GM12878 (cell line): ENCODE data around the gene JUN. TPM values are rescaled to one million over a fixed set of nuclear protein-coding genes. Genes with fewer than 3 reads are reported as not detected.
A peak's percentile ranks its signal among the peaks of the same experiment; 100 is the strongest.

Experiments
- CHD1 ChIP-seq: IDR thresholded peaks from 2 replicates; pipeline ENCODE4 v1.6.1; 2012; ENCODE audit warnings: low read depth, low read length, improper control_type of control experiment
- E2F8 ChIP-seq: fragments of 450-650 bp; IDR thresholded peaks from 2 replicates; pipeline ENCODE4 v1.6.1; 2018; ENCODE audit warnings: mild to moderate bottlenecking, low read depth, moderate library complexity; ENCODE audit not compliant: partially characterized antibody
- ESRRA ChIP-seq: IDR thresholded peaks from 2 replicates; pipeline ENCODE4 v1.6.1; 2012; ENCODE audit warnings: mild to moderate bottlenecking, low read length, improper control_type of control experiment
- EZH2 ChIP-seq: IDR thresholded peaks from 2 replicates; pipeline ENCODE4 v1.6.1; 2012; ENCODE audit warnings: low read depth, mild to moderate bottlenecking, control low read depth, inconsistent platforms, low read length, borderline replicate concordance; ENCODE audit not compliant: control insufficient read depth
- HCFC1 ChIP-seq: fragments of 150-350 bp; IDR thresholded peaks from 2 replicates; pipeline ENCODE4 v1.6.1; 2014; ENCODE audit warnings: low read length
- HDAC6 ChIP-seq: fragments of 200-600 bp; sonication (generic); IDR thresholded peaks from one replicate; pipeline ENCODE4 v1.8.0; 2017; ENCODE audit warnings: antibody characterized with exemption; ENCODE audit not compliant: unreplicated experiment
- HDGF ChIP-seq: fragments of 450-650 bp; IDR thresholded peaks from 2 replicates; pipeline ENCODE4 v1.6.1; 2016; ENCODE audit warnings: antibody characterized with exemption
- MEF2B ChIP-seq: fragments of 450-650 bp; IDR thresholded peaks from 2 replicates; pipeline ENCODE4 v1.6.1; 2018; ENCODE audit warnings: mild to moderate bottlenecking, moderate library complexity; ENCODE audit not compliant: partially characterized antibody, poor library complexity, severe bottlenecking
- MYB ChIP-seq: fragments of 150-350 bp; IDR thresholded peaks from 2 replicates; pipeline ENCODE4 v1.6.1; 2014; ENCODE audit warnings: mild to moderate bottlenecking, low read depth, low read length, borderline replicate concordance
- NFYB ChIP-seq: IDR thresholded peaks from 2 replicates; pipeline ENCODE4 v1.6.1; 2011; ENCODE audit warnings: low read depth, mild to moderate bottlenecking, low read length, improper control_type of control experiment, moderate library complexity; ENCODE audit not compliant: insufficient read depth
- NR2C1 ChIP-seq: fragments of 450-650 bp; IDR thresholded peaks from 2 replicates; pipeline ENCODE4 v1.6.1; 2017; ENCODE audit warnings: antibody characterized with exemption, mild to moderate bottlenecking, moderate library complexity
- RBBP5 ChIP-seq: fragments of 200-600 bp; sonication (generic); conservative IDR thresholded peaks from 2 replicates; pipeline ENCODE4 v1.6.1; 2016
- RUNX3 ChIP-seq: IDR thresholded peaks from 2 replicates; pipeline ENCODE4 v1.6.1; 2012; ENCODE audit warnings: low read length, inconsistent platforms
- SP1 ChIP-seq: IDR thresholded peaks from one replicate; pipeline ENCODE4 v1.6.1; 2011; ENCODE audit warnings: low read depth, low read length
- SUZ12 ChIP-seq: fragments of 200-600 bp; sonication (generic); IDR thresholded peaks from one replicate; pipeline ENCODE4 v1.6.1; 2018; ENCODE audit warnings: antibody characterized with exemption, mild to moderate bottlenecking; ENCODE audit not compliant: unreplicated experiment
- TAF1 ChIP-seq: IDR thresholded peaks from 2 replicates; pipeline ENCODE4 v1.6.1; 2011; ENCODE audit warnings: mild to moderate bottlenecking, low read depth, low read length, borderline replicate concordance
- TCF3 ChIP-seq: IDR thresholded peaks from 2 replicates; pipeline ENCODE4 v1.6.1; 2012; ENCODE audit warnings: low read depth, mild to moderate bottlenecking, low read length, borderline replicate concordance; ENCODE audit not compliant: insufficient read depth
- ZBTB4 ChIP-seq: fragments of 450-650 bp; formaldehyde crosslinking; IDR thresholded peaks from 2 replicates; pipeline ENCODE4 v1.4.0; 2022; ENCODE audit warnings: mild to moderate bottlenecking, moderate library complexity
- polyA plus RNA-seq, 11 experiments: library from polyadenylated mRNA; depleted of rRNA in 4 of 11; unstranded in 6 of 11; stranded (reverse) in 5 of 11; fragments of >200 nt; fragmentation: Nextera tagmentation in 4 of 11; fragmentation: Illumina TruSeq in 1 of 11; extraction: Ambion mirVana in 4 of 11; extraction: Trizol in 1 of 11; gene quantifications; 1 replicate in 1 of 11; 2 replicates in 10 of 11; pipeline versions ENCODE4 v1.2.1 to v1.2.3, GENCODE V29; 2011 to 2016; ENCODE audit warnings: inconsistent platforms in 2 of 11, missing spikeins in 2 of 11, low read depth in 1 of 11
- total RNA-seq, 4 experiments: library from RNA; depleted of rRNA in 3 of 4; stranded (reverse); fragments of >200 nt in 3 of 4; fragmentation: Illumina TruSeq in 1 of 4; extraction: Trizol in 1 of 4; gene quantifications; 2 replicates each; pipeline versions ENCODE4 v1.2.1 to v1.2.3, GENCODE V29; 2013 to 2021
- TF ChIP-seq, protein P1 (sequence below): fragments of 450-650 bp; IDR thresholded peaks from 2 replicates; pipeline ENCODE4 v1.6.1; 2018; ENCODE audit warnings: borderline replicate concordance, mild to moderate bottlenecking; ENCODE audit not compliant: partially characterized antibody
- TF ChIP-seq, protein P2 (sequence below): fragments of 450-650 bp; IDR thresholded peaks from 2 replicates; pipeline ENCODE4 v1.6.1; 2017; ENCODE audit warnings: mild to moderate bottlenecking, low read depth, inconsistent platforms; ENCODE audit not compliant: poor library complexity, severe bottlenecking

JUN gene
- total and polyA plus RNA-seq, 10 of the 15 experiments (the other 5 are each of a cell fraction or from before 2014, with no cell fraction given): 0.18 to 8.4 (median 2.8) TPM

DNA sequence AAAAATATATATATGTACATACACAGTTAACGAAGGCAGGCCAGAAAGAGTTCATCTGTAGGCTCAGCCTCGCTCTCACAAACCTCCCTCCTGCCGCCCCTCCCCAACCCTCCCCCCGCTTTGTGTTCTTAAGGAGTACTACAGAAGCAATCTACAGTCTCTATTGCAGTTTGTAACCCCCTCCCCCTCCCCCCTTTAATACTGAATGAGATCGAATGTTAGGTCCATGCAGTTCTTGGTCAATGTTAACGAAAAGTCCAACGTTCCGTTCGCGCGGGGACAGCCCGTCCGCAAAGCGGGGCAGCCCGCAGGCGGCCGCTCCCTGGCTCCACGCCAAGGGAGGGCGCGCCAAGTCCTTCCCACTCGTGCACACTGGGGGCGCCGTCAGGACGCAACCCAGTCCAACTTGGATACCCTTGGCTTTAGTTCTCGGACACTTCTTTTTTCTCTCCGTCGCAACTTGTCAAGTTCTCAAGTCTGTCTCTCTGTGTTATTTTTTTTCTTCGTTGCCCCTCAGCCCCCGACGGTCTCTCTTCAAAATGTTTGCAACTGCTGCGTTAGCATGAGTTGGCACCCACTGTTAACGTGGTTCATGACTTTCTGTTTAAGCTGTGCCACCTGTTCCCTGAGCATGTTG, 2.2 kb downstream of the JUN start (continued):
- no peak for TF ChIP-seq E2F8
- TF ChIP-seq CHD1: no peak
- TF ChIP-seq RUNX3: peak; percentile 6; the same call in 1 of the 2 replicates
- no peak for TF ChIP-seq NFYB
- no peak for TF ChIP-seq ESRRA
- no peak for TF ChIP-seq RBBP5
- TF ChIP-seq NR2C1: no peak
- TF ChIP-seq, protein P1, sequence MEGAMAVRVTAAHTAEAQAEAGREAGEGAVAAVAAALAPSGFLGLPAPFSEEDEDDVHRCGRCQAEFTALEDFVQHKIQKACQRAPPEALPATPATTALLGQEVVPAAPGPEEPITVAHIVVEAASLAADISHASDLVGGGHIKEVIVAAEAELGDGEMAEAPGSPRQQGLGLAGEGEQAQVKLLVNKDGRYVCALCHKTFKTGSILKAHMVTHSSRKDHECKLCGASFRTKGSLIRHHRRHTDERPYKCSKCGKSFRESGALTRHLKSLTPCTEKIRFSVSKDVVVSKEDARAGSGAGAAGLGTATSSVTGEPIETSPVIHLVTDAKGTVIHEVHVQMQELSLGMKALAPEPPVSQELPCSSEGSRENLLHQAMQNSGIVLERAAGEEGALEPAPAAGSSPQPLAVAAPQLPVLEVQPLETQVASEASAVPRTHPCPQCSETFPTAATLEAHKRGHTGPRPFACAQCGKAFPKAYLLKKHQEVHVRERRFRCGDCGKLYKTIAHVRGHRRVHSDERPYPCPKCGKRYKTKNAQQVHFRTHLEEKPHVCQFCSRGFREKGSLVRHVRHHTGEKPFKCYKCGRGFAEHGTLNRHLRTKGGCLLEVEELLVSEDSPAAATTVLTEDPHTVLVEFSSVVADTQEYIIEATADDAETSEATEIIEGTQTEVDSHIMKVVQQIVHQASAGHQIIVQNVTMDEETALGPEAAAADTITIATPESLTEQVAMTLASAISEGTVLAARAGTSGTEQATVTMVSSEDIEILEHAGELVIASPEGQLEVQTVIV: no peak
- TF ChIP-seq SUZ12: no peak
- no peak for TF ChIP-seq TCF3
- no peak for TF ChIP-seq HDGF
- no peak for TF ChIP-seq SP1
- TF ChIP-seq TAF1: no peak
- TF ChIP-seq, protein P2, sequence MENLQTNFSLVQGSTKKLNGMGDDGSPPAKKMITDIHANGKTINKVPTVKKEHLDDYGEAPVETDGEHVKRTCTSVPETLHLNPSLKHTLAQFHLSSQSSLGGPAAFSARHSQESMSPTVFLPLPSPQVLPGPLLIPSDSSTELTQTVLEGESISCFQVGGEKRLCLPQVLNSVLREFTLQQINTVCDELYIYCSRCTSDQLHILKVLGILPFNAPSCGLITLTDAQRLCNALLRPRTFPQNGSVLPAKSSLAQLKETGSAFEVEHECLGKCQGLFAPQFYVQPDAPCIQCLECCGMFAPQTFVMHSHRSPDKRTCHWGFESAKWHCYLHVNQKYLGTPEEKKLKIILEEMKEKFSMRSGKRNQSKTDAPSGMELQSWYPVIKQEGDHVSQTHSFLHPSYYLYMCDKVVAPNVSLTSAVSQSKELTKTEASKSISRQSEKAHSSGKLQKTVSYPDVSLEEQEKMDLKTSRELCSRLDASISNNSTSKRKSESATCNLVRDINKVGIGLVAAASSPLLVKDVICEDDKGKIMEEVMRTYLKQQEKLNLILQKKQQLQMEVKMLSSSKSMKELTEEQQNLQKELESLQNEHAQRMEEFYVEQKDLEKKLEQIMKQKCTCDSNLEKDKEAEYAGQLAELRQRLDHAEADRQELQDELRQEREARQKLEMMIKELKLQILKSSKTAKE: no peak
- no peak for TF ChIP-seq MEF2B
- TF ChIP-seq HDAC6: no peak
- no peak for TF ChIP-seq ZBTB4 (CRISPR knock-in tag)
- no peak for TF ChIP-seq HCFC1
- no peak for TF ChIP-seq EZH2
- TF ChIP-seq MYB: no peak
